Activated T-helper 17 cell treated with anti-CD3 and anti-CD28 coated beads, Interleukin-2, amount 50 U/mL, for 72 hours (primary cell): Measurements from ENCODE around the gene UBE2D2. TPM values are rescaled to one million over a fixed set of nuclear protein-coding genes. Genes with fewer than 3 reads are reported as not detected.
A peak's percentile ranks its signal among the peaks of the same experiment; 100 is the strongest.

Source experiments
- ATAC-seq: fragments of 150-1000 bp; cut with Tn5 transposase; replicated peaks from 2 replicates; pipeline ENCODE4 v1.10.0; 2021; ENCODE audit warnings: mild to moderate bottlenecking, moderate library complexity
- H3K27ac Mint-ChIP-seq: one replicate; pipeline ENCODE4 v1.8.0; 2022; ENCODE audit warnings: mixed read lengths
- H3K27me3 Mint-ChIP-seq: one replicate; pipeline ENCODE4 v1.8.0; 2022; ENCODE audit warnings: mixed read lengths
- H3K36me3 Mint-ChIP-seq: one replicate; pipeline ENCODE4 v1.8.0; 2022; ENCODE audit warnings: low read depth, mild to moderate bottlenecking, mixed read lengths
- H3K4me1 Mint-ChIP-seq: one replicate; pipeline ENCODE4 v1.8.0; 2022; ENCODE audit warnings: mixed read lengths
- H3K4me3 Mint-ChIP-seq: one replicate; pipeline ENCODE4 v1.8.0; 2022; ENCODE audit warnings: mild to moderate bottlenecking, mixed read lengths
- H3K9me3 Mint-ChIP-seq: one replicate; pipeline ENCODE4 v1.8.0; 2022; ENCODE audit warnings: mixed read lengths
- total RNA-seq, 2 donors: library from RNA; stranded (reverse); gene quantifications; one replicate each; pipeline ENCODE4 v1.2.3, GENCODE V29; 2022

Gene UBE2D2
- total RNA-seq, 2 donors from 2014 or later, result 200 to 270 TPM

GRCh38 chr5:139631520-139632165 is 70.5 kb downstream of the UBE2D2 start:
- H3K9me3 Mint-ChIP-seq, result no peaks in the 10 kb centered on the region
- no peak overlapping the region for H3K27ac Mint-ChIP-seq

DNA sequence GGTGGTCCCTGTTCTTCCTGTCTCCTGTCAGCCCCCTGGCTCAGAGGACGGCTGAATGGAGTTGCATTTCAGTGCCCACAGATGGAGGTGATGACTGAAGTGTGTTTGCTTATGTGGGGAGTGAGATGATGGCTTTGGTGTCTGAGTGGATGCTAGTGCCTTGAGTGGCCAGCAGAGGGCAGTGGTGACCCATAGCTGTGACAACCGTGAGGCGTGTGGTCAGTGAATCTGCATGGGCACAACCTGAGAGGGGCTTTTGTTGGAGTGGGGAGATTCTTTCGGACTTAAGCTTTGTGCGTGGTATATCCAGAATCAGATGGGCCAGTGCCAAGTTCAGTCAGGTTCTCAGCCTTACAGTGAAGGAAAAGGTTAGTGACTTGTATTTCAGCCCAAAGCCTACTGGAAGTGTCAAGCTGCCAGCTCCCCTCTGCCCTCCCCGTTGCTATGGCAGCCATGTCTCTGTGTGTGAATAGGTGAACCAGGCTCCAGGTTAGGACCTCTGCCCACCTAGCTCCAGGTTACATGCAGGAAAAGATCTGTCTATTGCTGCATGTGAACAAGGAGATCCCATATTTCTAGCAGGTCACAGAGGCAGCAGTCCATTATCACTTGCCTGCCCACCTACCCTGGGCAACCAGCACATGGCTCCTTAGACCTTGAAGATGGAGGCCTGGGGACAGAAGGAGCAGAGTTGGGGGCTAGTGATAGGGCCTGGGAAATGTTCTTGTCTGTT is 72.3 kb downstream of the UBE2D2 start:
- no peaks in the 10 kb centered on the region for H3K27me3 Mint-ChIP-seq
- H3K4me1 Mint-ChIP-seq, result peaks cover 33% of the 10 kb centered on the region
- peak overlapping the region; percentile 61 for H3K27ac Mint-ChIP-seq
- ATAC-seq, result peak; percentile 20
- H3K9me3 Mint-ChIP-seq, result no peaks in the 10 kb centered on the region
- H3K36me3 Mint-ChIP-seq, result peaks cover 50% of the 10 kb centered on the region
- H3K4me3 Mint-ChIP-seq, result no peak overlapping the region

More at GRCh38 chr5:139631520-139632165, 70.5 kb downstream of the UBE2D2 start:
- Mint-ChIP-seq H3K27me3 (no peaks in the 10 kb centered on the region), H3K4me1 (peaks cover 28% of the 10 kb centered on the region), H3K4me3 (no peak overlapping the region), H3K36me3 (peaks cover 62% of the 10 kb centered on the region)
- ATAC-seq, result no peak

DNA sequence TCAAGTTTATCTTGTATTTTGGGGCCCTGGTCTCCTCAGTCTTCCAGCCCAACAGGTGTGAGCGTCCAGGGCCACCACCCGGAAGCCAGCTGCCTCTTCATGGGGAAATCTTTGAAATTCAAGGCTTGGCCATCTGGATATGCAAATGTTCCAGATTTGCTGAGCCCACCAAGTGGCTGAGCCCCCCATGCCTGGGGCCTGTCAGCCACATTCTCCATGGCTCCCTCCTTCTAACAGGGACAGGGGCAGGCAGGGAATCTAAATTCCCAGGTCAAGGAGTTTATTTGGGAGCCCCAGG is 72.8 kb downstream of the UBE2D2 start:
- no peak for ATAC-seq
- Mint-ChIP-seq H3K4me1 (peaks cover 33% of the 10 kb centered on the region), H3K36me3 (peaks cover 50% of the 10 kb centered on the region), H3K9me3 (no peaks in the 10 kb centered on the region), H3K27ac (no peak overlapping the region), H3K27me3 (no peaks in the 10 kb centered on the region), H3K4me3 (no peak overlapping the region)

DNA sequence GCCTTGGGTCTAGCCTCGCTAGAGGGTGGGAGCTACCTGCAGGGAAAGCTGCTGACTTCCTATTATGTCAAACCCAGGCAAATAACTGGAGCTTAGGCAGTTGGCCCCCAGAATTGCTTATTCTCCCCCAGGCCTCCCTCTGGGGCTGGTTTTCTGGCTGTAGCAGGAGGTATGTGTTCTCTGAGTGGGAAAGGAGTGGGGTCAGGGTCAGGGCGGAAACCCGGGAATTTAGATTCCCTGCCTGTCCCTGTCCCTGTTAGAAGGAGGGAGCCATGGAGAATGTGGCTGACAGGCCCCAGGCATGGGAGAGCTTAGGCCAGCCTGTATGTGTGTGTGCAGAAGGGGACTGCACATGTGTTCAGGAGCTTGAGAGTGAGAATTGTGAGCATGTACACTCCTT is 73.4 kb downstream of the UBE2D2 start:
- Mint-ChIP-seq H3K27me3 (no peaks in the 10 kb centered on the region), H3K36me3 (peaks cover 45% of the 10 kb centered on the region), H3K4me1 (peaks cover 33% of the 10 kb centered on the region), H3K4me3 (no peak overlapping the region), H3K27ac (peak overlapping the region; percentile 94), H3K9me3 (no peaks in the 10 kb centered on the region)
- ATAC-seq, result no peak

GRCh38 chr5:139635191-139635590 is 74.1 kb downstream of the UBE2D2 start:
- H3K4me1 Mint-ChIP-seq, result peaks cover 33% of the 10 kb centered on the region
- no peak for ATAC-seq

DNA sequence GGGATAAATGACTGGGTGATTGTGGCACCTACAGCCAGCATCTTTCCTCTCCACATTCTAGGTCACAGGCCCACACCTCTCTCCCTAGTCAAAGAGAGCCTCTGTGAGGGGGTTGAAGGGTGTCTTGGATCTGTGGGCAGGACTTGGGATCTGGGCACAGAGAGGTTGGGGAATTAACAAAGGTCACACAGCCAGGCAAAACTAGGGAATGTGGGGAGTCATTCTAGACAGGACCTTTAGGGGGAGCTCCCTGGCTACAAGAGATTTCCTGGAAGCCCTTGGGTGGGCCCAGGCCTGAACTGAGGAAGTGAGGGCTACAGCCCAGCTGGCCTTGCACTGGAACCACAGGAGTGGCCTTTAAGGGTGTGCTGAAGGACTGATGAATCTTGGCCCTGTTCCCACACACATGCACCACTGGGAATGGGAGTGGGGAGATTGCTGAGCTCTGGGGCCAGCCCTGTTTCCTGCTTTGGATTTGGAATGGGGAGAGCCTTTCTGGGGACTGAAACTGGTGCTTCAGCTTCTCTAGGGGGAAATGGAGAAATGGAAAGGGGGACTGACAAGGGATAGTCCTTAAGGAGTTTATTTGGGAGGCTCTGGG is 74.6 kb downstream of the UBE2D2 start:
- peaks cover 33% of the 10 kb centered on the region for H3K36me3 Mint-ChIP-seq
- peaks cover 33% of the 10 kb centered on the region for H3K4me1 Mint-ChIP-seq
- H3K9me3 Mint-ChIP-seq, result no peaks in the 10 kb centered on the region
- H3K4me3 Mint-ChIP-seq, result peak overlapping the region; percentile 48
- no peaks in the 10 kb centered on the region for H3K27me3 Mint-ChIP-seq
- no peak for ATAC-seq
- peak overlapping the region; percentile 94 for H3K27ac Mint-ChIP-seq

More at GRCh38 chr5:139635191-139635590, 74.1 kb downstream of the UBE2D2 start:
- Mint-ChIP-seq H3K4me3 (peak overlapping the region; percentile 48), H3K36me3 (peaks cover 38% of the 10 kb centered on the region), H3K9me3 (no peaks in the 10 kb centered on the region), H3K27me3 (no peaks in the 10 kb centered on the region), H3K27ac (peak overlapping the region; percentile 94)

GRCh38 chr5:139636207-139636792 is 75.2 kb downstream of the UBE2D2 start:
- H3K27me3 Mint-ChIP-seq, result no peaks in the 10 kb centered on the region
- H3K9me3 Mint-ChIP-seq, result no peaks in the 10 kb centered on the region
- H3K4me1 Mint-ChIP-seq, result peaks cover 33% of the 10 kb centered on the region
- H3K27ac Mint-ChIP-seq, result peak overlapping the region; percentile 94
- peaks cover 27% of the 10 kb centered on the region for H3K36me3 Mint-ChIP-seq
- ATAC-seq, result peak; percentile 61
- H3K4me3 Mint-ChIP-seq, result peak overlapping the region; percentile 48

DNA sequence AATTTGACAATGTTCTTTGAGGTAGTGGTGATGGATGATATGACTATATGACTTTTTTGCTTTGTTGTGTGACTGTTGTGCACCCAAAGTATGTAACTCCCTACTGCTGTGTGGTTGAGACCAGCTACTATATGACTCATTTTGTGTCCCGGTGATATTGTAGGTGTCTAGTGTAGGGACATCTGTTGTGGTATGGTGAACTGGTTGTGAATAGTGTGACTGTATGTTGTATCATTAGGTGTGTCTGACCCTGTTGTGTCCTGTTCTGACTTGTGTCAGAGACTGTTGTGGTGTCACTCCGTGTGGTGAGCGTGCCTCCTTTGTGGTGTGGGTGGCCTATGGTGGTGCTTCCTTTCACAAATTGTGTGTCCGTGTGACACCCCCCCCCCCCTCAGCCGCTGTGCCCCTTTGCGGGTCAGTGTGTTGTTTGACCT is 75.9 kb downstream of the UBE2D2 start:
- Mint-ChIP-seq H3K4me3 (peak overlapping the region; percentile 48), H3K27me3 (no peaks in the 10 kb centered on the region), H3K36me3 (peaks cover 24% of the 10 kb centered on the region), H3K4me1 (peaks cover 33% of the 10 kb centered on the region), H3K9me3 (no peaks in the 10 kb centered on the region), H3K27ac (peak overlapping the region; percentile 94)
- ATAC-seq, result peak; percentile 87

DNA sequence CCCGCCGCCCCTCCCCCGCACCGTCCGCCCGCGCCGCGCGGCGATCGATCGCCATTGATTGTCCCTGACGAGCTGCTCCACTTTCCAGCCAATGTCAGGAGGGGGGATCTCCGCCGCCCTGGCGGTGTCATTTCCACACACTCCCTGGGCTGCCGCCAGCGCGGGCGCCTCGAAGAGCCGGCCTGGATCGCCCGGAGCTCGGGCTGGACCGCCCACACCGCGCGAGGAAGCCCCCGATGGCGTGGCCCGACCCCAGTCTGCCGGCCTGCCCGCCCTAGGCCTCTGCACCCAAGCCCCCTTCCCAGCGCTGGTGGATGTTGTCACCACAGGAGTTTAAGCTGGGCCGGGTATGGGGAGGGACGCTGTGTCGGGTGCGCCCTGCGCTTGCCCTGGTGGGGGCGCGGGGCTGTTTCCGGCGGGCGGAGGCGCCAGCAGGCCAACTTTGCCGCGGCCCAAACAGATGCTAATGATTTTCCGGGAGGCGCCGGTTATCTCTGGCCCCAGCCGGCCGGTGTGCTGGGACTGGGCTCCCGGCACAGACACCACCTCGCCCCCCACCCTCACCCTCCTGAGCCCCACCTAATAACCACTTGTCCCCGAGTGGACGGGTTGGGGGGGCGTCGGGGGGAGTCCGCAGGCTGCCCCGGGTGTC is 76.4 kb downstream of the UBE2D2 start:
- peak overlapping the region; percentile 58 for H3K27ac Mint-ChIP-seq

DNA sequence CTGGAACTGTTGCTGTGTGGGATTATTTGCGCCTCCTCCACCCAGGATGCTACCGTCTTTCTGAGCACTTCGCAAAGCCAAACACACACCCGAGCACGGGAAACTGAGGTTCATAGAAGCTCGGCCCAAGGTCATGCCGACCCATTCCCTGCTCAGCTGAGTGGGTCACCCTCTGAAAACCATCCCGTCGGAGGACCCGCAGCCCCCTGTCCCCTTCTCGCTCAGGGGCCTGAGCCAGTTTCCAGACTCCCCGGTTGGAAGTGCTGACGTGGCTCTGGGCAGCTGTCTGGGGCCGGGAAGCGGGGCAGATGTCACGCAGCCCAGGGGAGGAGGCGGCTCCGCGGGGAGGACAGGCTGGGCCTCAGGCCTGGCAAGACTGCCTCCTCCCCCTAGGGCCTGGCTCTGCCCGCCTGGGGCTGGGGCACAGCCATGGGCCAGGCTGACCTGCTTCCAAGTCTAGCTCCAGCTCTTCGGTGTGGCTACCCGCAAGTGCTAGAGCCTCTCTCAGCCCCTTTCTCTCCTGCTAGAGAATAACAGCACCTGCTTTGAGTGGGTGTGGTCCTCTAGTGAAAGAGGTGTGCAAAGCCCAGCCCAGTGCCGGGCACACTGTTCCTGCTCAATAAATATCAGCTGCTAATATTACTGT is 77.1 kb downstream of the UBE2D2 start:
- Mint-ChIP-seq H3K27me3 (no peaks in the 10 kb centered on the region), H3K27ac (peak overlapping the region; percentile 58), H3K9me3 (no peaks in the 10 kb centered on the region), H3K36me3 (peaks cover 21% of the 10 kb centered on the region), H3K4me1 (peaks cover 31% of the 10 kb centered on the region), H3K4me3 (no peak overlapping the region)
- ATAC-seq, result no peak

More for the DNA sequence above, 76.4 kb downstream of the UBE2D2 start:
- Mint-ChIP-seq H3K27me3 (no peaks in the 10 kb centered on the region), H3K9me3 (no peaks in the 10 kb centered on the region), H3K36me3 (peaks cover 24% of the 10 kb centered on the region), H3K4me1 (peaks cover 33% of the 10 kb centered on the region), H3K4me3 (peak overlapping the region; percentile 48)
- ATAC-seq, result no peak

DNA sequence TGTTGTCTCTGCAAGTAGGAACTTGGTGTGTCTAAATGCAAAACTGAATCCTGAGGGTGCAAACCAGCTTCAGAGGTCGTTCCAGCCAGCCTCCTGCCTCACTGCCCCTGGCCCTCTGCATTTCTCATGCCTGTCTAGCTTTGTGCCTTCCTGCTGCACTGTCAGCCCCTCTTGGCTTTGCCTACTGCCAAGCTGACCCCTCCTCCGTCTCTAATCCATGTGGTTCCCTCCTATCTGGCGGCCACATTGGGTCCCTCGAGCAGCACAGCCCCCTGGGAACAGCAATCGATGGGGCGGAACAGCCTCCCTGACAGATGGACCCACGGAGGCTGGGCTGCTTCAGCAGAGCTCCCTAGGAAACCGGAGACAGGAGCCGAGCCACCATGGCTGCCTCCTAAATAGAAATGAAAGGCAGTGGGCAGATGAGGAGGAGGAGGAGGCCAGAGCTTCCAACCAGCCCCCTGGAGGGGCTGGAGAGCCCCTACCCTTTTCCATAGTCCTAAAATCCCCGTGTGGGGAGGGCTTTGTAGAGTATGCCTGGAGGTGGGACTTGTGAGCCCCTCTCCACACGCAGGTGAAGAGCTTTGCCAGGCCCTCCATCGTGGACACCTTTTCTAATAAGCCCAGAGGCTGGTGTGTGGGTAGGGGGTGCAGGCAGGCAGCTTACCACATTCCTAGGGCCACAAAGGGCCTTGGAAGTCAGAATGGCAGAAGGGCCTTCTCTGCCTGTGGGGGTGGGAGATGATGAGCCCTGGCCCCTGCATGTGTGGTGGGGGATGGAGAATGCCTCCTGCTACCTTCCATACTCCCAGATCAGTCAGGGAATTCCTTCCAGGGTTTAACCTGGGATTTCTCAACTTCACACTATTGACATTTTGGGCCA is 77.8 kb downstream of the UBE2D2 start:
- Mint-ChIP-seq H3K27ac (peak overlapping the region; percentile 30), H3K36me3 (peaks cover 17% of the 10 kb centered on the region), H3K4me1 (peaks cover 27% of the 10 kb centered on the region), H3K9me3 (no peaks in the 10 kb centered on the region), H3K27me3 (no peaks in the 10 kb centered on the region), H3K4me3 (no peak overlapping the region)
- ATAC-seq, result no peak

GRCh38 chr5:139639619-139640380 is 78.7 kb downstream of the UBE2D2 start:
- peaks cover 17% of the 10 kb centered on the region for H3K36me3 Mint-ChIP-seq
- ATAC-seq, result no peak

More at GRCh38 chr5:139639619-139640380, 78.7 kb downstream of the UBE2D2 start:
- no peak overlapping the region for H3K4me3 Mint-ChIP-seq
- H3K4me1 Mint-ChIP-seq, result peaks cover 24% of the 10 kb centered on the region
- no peaks in the 10 kb centered on the region for H3K9me3 Mint-ChIP-seq
- H3K27ac Mint-ChIP-seq, result no peak overlapping the region
- H3K27me3 Mint-ChIP-seq, result no peaks in the 10 kb centered on the region
